Measurements from ENCODE around the gene TRMT61B. TPM values are rescaled to one million over a fixed set of nuclear protein-coding genes. Genes with fewer than 3 reads are reported as not detected.
A peak's percentile ranks its signal among the peaks of the same experiment; 100 is the strongest.

TRMT61B gene
- 10 to 100 TPM; 10.9 to 21.4 (median 17.1) TPM for total RNA-seq

- 0 to 1% methylated on average over 42 to 56 of the region's 57 CpGs for WGBS, 2 donors
- DNase-seq, result peak; percentile 95 to 97
- H3K9me3 ChIP-seq, result no peaks in the 10 kb centered on the region
- TF ChIP-seq POLR2A (IDR thresholded peaks at IDR 0.05) (peak in 1 of 2 donors; percentile 70), CTCF (IDR thresholded peaks at IDR 0.05) (peak in 1 of 6 experiments; percentile 26)
- peak within 1 kb of the TSS; percentile 11 to 91 (median 72) for H3K4me3 ChIP-seq (replicated peaks in 1 of 3)
- no peaks in the 10 kb centered on the region for H3K27me3 ChIP-seq
- H3K36me3 ChIP-seq, result no peaks in the 10 kb centered on the region
- intact Hi-C loops (cut with DNase I), result no loop called here
- peak within 1 kb of the TSS; percentile 19 to 53 (median 28) for H3K27ac ChIP-seq
- peaks cover 13 to 16% of the 10 kb centered on the region in 2 donors for H3K4me1 ChIP-seq
Measured at GRCh38 chr2:28870146-28870891, at the start of gene TRMT61B. TRMT61B (minus strand) TSS chr2:28870309; CDS start chr2:28870277, 32 bp downstream.

- no peak overlapping the region for H3K4me3 ChIP-seq (replicated peaks in 1 of 3)
- no peaks in the 10 kb centered on the region for H3K4me1 ChIP-seq
- H3K27me3 ChIP-seq, result no peaks in the 10 kb centered on the region
- H3K9me3 ChIP-seq, result no peaks in the 10 kb centered on the region
- 97 to 100% methylated on average over 1 of the region's 1 CpG for WGBS, 2 donors
- DNase-seq, result no peak
- peaks cover 16 to 34% of the 10 kb centered on the region in 2 donors for H3K36me3 ChIP-seq
- TF ChIP-seq POLR2A (IDR thresholded peaks at IDR 0.05) (no peak), CTCF (IDR thresholded peaks at IDR 0.05) (no peak)
- intact Hi-C loops (cut with DNase I), result no loop called here
- no peak overlapping the region for H3K27ac ChIP-seq
Measured at GRCh38 chr2:28915939-28916338, 45.8 kb upstream of the TRMT61B start.

GRCh38 chr2:28909655-28910353 lies 39.7 kb upstream of the TRMT61B start:
- WGBS, 2 donors, result 95 to 96% methylated on average over 6 of the region's 6 CpGs
- intact Hi-C loops (cut with DNase I), result no loop called here
- H3K36me3 ChIP-seq, result peaks cover 47 to 51% of the 10 kb centered on the region in 2 donors
- TF ChIP-seq CTCF (IDR thresholded peaks at IDR 0.05), result no peak
- TF ChIP-seq POLR2A (IDR thresholded peaks at IDR 0.05), result no peak
- H3K27me3 ChIP-seq, result no peaks in the 10 kb centered on the region
- DNase-seq, result no peak
- no peaks in the 10 kb centered on the region for H3K4me1 ChIP-seq
- no peak overlapping the region for H3K27ac ChIP-seq
- H3K9me3 ChIP-seq, result no peaks in the 10 kb centered on the region
- no peak overlapping the region for H3K4me3 ChIP-seq (replicated peaks in 1 of 3)

- intact Hi-C loops (cut with DNase I), result no loop called here
- Histone ChIP-seq H3K27ac (no peak overlapping the region), H3K4me1 (no peaks in the 10 kb centered on the region), H3K27me3 (no peaks in the 10 kb centered on the region), H3K9me3 (no peaks in the 10 kb centered on the region), H3K4me3 (replicated peaks in 1 of 3) (no peak overlapping the region), H3K36me3 (peaks cover 34 to 40% of the 10 kb centered on the region in 2 donors)
- 89% methylated on average over 1 of the region's 1 CpG; no CpG with 5 or more reads in 1 of the 2 donors for WGBS, 2 donors
- no peak for TF ChIP-seq CTCF (IDR thresholded peaks at IDR 0.05)
- TF ChIP-seq POLR2A (IDR thresholded peaks at IDR 0.05), result no peak
- DNase-seq, result no peak
Measured at GRCh38 chr2:28908172-28908571, 38.1 kb upstream of the TRMT61B start.

- H3K4me3 ChIP-seq (replicated peaks in 1 of 3), result no peak overlapping the region
- intact Hi-C loops (cut with DNase I), result no loop called here
- no peaks in the 10 kb centered on the region for H3K27me3 ChIP-seq
- WGBS, 2 donors, result 95 to 97% methylated on average over 2 of the region's 2 CpGs
- H3K9me3 ChIP-seq, result no peaks in the 10 kb centered on the region
- no peak overlapping the region for H3K27ac ChIP-seq
- TF ChIP-seq CTCF (IDR thresholded peaks at IDR 0.05) (no peak), POLR2A (IDR thresholded peaks at IDR 0.05) (no peak)
- DNase-seq, result no peak
- H3K36me3 ChIP-seq, result peaks cover 30 to 44% of the 10 kb centered on the region in 2 donors
- H3K4me1 ChIP-seq, result no peaks in the 10 kb centered on the region
Measured at GRCh38 chr2:28906821-28907220, 36.7 kb upstream of the TRMT61B start.

Data from thyroid gland (tissue), 4 donors.